NCI-H187 treated with DMSO at 0.1 percent for 48 hours (cell line): ENCODE data around the gene BANF1.

Experiments used
- DNase-seq: peaks from one replicate; lab custom pipeline; 2025; lab: John Stamatoyannopoulos, UW

Gene BANF1

GRCh38 chr11:66039765-66040164, 37.5 kb downstream of the BANF1 start:
- no peak for DNase-seq

- no peak for DNase-seq
Measured at GRCh38 chr11:66042227-66042995, 40.1 kb downstream of the BANF1 start.

GRCh38 chr11:66042996-66043906, 40.9 kb downstream of the BANF1 start:
- no peak for DNase-seq

- DNase-seq: no peak
Measured at GRCh38 chr11:66044757-66045156, 42.5 kb downstream of the BANF1 start.

- peak; percentile 42 for DNase-seq
Measured at GRCh38 chr11:66045177-66045639, 42.9 kb downstream of the BANF1 start.

- no peak for DNase-seq
Measured at GRCh38 chr11:66046901-66047300, 44.6 kb downstream of the BANF1 start.

- DNase-seq: no peak
Measured at GRCh38 chr11:66047541-66048365, 45.5 kb downstream of the BANF1 start.

GRCh38 chr11:66048547-66049323, 46.4 kb downstream of the BANF1 start, which contains the start of gene GAL3ST3:
TSS of gene GAL3ST3 (minus strand) at chr11:66049161. CDS start at chr11:66045415, 3,746 bp downstream.
- no peak for DNase-seq

GRCh38 chr11:66050581-66051231, 48.4 kb downstream of the BANF1 start:
- DNase-seq: peak; percentile 3

- DNase-seq: peak; percentile 10
Measured at GRCh38 chr11:66051371-66051765, 49.1 kb downstream of the BANF1 start.

- peak; percentile 83 for DNase-seq
Measured at GRCh38 chr11:66051766-66052663, 49.7 kb downstream of the BANF1 start, which contains the start of gene SF3B2. TSS of gene SF3B2 (plus strand) at chr11:66052364. CDS start at chr11:66052385, 21 bp downstream.

- no peak for DNase-seq
Measured at GRCh38 chr11:66052664-66052982, 50.3 kb downstream of the BANF1 start.
